Activated naive CD8-positive, alpha-beta T cell treated with anti-CD3 and anti-CD28 coated beads, Interleukin-2, amount 50 U/mL, for 16 hours (primary cell): ENCODE measurements around the gene GIMAP8.
A peak's percentile ranks its signal among the peaks of the same experiment; 100 is the strongest.

ENCODE experiments used
- DNase-seq: peaks from one replicate; pipeline ENCODE4 v3.0.0-alpha.2; 2020; ENCODE audit warnings: low read depth, low spot score

Gene GIMAP8

DNA sequence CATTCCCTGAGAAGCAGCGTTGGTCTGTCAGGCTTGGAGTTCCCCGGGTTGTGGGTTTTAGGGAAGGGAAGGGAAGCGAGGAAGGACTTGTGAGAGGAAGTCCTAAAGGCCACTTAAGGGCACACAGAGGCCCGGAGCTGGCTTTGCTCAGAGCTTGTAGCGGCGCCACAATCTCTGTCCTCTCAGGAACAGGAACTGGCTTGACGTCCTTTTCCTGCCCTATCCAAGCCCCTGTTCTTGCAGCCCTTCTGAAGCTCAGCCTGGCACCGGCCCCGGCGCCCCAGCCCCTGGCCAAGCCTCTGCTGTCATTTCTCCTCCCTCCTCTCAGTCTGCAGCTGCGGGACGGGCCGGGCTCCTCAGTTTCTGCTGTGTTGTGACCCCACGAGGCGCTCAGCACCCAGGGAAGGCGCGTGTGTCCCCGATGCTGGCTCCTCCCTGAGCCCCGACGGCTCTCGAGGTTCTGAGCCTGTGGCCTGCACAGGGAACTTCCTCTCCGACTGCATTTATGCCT, at the start of gene GIMAP8:
TSS of gene GIMAP8 (plus strand) at position 140 of the 511 bp plus-strand sequence. CDS start 16,069 bp downstream, outside the sequence.
- peak; percentile 25 for DNase-seq

DNA sequence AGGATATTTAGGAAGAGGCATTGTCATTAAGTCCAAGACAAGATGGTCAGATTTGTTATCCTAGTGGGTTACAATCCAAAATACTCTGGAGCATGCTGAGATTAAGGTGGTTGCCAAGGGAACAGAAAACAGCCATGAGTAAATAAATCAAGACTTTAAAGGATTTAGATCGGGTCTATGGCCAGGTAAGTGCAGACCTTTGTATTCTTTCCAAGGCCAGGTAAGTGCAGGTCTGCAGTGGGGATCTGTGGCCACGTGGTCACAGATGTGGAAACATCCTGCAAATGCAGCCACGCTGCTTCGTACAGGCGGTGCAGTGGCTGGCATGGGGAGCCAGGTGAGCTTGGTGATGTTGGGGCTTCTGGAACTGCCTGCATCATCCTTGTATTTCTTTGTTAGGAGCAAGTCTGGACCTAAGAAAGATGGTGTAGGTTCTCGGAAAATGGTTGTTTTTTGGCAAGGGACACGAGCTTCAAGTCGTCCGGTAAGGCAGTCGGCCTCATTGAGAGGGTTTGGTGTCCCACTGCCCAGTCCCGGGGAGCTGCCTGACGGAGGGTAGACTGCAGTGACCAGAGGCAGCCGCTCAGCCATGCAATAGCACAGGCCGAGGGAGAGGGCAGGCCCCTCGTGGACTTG, 49.5 kb upstream of the GIMAP8 start:
- DNase-seq = no peak

DNA sequence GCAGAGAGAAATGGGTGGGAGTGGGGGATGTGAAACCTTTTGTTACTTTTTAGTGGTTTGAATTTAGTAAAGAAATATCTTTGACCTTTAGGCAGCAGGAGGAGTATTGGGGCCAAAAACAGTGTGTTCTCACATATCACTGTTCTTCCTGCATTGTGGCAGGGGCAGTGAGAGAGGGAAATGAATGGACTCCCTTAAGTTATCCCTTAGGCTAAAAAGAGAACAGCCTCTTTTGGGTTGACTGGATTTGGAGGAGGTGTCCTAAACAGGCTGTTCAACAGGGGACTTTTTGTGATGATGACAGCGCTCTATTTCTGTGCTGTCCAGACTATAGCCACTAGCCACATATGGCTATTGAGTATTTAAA, 49.0 kb upstream of the GIMAP8 start:
- DNase-seq = no peak

DNA sequence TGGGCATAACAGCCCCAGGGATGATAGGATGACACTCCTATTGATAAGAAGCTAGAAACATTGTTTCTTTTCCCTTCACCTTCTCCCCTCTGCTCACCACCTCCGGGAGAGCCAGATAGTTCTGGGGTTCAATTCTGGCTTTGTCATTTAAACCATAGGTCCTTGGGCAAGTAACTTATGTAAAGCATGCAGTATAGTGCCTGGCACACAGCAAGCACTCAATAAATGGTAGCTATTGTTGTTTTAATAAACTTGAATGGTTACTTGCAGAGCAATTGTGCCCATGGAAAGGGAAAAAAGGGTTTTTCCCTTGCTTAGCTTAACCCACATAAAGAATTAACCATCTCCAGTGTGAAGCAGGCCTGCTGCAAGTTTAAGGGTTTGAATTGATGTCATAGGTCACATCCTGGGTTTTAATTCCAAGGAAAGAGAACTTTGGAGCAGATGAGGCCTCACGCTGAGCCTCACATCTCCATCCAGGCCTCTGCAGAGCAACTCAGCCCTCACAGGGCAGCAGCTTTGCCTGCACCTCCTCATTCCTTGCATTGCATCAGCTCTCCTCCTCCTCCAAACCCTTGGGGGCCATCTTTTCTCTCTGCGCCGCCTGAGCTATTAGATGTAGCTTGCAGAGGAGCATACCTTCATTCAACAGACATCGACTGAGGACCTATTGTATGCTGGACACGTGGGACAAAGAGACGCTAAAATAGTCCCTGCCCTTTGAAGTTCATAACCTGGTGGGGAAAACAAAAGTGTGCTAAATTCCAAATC, 48.4 kb upstream of the GIMAP8 start:
- no peak for DNase-seq

DNA sequence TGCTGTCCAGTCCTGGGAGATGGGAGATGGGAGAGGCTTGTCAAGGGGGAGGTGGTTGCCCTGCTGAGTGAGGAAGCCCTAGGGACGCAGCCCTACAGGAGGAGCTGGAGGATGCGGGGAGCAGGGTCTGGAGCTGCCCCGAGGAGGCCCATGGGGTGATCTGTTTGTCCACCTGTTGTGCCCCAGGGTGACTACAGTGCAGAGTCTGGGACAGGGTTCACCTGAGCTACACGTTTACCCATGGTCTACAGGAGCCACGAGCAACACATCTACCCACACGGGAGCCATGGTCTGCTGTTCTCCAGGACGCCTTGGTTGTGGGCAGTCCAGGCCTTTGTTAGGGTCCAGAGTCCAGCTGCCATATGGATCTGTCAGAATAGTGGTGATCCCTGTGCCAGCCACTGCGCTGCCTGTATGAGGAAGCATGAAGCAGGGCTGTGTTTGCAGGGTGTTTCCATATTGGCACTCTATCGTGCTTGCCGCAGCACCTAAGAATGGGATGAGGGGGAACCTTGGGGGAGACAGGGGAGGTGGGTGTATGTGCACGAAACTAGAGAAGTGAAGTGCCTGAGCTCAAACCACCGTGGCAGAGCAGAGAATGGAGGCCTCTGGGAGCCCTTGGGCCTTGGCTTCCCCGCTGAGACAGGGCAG, 47.6 kb upstream of the GIMAP8 start:
- no peak for DNase-seq

DNA sequence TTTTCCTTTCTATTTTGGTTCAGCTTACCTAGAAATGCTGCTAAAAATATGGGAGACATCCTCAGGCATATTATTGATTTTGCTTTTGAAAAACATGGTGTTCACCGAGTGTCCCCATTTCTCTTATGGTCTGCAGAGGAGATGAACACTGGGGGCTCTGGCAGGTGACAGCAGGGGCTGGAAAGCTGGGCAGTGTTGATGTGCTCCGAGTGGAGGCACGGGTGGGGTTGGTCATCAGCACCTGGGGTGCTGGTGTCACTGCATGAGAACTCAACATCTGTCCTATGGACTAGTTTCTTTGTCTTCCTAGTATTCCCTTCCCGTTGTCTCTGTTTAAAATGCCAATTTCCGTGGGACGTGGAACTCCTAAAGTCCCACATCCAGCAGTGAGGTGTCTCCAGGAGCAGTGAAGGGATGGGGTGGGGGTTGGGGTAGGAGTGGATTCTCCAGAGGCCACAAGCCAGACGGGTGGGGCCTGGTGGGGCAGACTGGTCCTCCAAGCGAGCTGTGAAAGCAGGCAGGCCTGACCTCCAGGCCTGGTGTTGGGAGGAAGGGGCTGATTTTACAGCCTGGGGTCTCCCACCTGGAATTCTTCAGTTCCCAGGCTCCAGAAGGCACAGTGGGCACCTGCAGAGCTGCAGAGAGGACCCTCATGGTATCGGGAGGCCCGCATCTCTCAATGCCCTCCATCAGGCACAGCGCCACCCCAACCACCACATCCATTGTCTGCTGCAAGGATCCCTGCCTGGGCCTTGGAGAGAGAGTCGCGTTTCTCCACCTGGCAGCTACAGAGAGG, 46.9 kb upstream of the GIMAP8 start:
- no peak for DNase-seq

DNA sequence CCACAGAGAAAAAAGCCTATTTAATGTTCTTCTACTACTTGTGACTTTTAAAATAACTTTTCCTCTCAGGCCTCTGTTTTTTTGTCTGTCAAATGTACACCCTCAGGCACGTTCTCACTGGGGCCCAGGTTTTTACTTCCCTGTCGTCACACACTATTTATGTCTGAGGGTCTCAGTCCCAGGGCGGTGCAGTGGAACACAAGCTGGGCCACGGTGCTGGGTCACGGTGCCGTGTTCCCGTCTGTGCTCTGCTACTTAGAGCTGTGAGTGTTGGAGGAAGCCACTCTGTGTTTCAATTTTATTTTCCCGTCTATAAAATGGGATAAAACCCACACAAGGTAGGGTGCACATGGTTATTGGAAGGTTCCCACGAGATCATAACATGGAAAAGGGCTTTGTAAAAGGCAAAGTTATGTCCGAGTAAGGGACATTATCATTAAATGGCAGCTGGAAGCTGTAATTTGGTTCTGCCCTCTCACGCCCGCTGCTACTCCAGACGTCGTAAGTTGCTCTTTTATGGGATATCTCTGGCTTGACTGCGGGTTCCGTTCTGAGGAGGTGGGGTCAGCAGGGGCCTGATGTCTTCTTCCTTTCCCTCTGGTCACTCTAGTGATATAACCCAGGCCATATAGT, 46.1 kb upstream of the GIMAP8 start:
- DNase-seq = no peak

DNA sequence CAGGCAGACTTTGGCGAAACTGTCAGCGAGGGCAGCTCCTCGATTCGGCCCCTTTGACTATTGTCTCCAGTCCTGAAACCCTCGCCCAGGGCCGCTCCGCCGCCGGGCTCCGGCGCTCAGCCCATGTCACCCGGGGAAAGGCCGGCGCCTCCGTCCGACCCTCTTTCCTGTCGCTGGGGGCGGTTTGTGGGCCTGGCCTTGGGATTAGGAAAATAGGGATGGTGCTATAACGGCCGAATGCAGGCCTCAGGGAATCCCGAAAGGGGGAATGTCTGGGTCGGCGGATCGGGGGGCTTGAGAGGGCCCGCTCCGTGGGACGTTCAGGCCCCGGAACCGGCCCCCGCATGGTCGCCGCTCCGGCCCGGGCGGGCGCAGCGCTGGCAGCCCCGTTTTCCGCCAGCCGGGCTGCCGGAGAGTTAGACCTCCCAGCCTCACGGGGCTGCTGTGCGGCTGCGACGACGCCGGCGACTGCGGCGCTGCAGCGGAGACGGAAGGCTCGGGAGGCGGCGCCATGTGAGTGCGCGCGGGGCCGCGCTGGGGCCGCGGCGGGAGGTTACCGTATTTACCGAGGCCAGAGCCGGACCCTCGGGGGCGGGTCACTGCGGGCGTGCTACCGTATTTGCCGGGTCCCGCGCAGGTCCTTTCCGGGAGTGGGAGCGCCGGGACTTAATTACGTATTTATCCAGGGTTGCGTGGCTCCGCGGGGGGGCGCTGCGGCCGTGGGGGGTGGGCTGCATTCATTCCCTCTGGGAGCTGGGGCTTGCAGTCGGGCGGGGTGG, 45.4 kb upstream of the GIMAP8 start:
- peak; percentile 38 for DNase-seq

DNA sequence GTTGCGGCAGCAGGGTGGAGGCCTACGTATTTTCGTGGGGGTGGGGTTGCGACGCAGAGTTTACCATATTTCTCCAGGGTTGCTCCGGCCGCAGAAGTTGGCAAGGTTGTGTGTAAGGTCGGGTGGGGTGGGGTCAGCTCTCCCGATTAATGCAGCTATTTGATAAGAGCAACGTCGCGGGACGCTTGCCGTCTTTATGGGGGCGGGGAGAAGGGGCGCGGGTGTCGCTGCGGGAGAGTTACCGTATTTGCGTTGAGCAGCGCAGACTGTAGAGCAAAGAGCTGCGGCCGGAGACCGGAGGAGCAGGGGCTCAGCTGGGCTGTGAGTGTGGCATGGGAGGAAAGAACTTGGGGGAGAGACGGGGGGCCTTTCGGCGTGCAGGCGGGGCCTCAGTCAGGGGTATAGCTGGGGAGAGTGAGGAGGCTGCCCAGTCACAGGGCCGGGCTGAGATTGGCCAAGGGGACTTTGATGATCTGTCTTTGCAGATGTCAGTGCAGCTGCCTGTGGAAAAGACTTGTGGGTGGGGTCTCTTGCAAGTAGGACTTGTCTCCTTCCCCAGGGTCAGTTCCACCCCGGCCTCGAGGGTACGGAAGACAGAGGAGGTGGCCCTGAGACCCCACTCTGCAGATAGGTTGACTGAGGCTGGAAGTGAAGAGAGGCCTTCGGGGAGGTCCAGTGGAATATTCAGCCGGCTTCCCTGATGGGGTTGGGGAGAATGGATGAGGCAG, 44.7 kb upstream of the GIMAP8 start:
- DNase-seq = no peak

DNA sequence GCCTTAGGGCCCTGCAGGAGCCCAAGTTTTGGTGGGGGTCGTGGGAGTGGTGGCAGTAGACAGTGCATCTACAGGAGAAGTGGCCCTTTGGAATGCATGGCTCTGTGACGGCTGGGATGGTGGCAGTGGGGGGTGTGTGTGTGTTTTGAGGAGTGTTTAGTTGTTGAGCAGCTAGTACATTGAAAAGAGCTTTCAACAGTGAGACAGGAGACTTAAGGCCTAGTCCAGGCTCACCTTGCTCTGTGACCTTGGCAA, 44.2 kb upstream of the GIMAP8 start:
- DNase-seq = no peak

DNA sequence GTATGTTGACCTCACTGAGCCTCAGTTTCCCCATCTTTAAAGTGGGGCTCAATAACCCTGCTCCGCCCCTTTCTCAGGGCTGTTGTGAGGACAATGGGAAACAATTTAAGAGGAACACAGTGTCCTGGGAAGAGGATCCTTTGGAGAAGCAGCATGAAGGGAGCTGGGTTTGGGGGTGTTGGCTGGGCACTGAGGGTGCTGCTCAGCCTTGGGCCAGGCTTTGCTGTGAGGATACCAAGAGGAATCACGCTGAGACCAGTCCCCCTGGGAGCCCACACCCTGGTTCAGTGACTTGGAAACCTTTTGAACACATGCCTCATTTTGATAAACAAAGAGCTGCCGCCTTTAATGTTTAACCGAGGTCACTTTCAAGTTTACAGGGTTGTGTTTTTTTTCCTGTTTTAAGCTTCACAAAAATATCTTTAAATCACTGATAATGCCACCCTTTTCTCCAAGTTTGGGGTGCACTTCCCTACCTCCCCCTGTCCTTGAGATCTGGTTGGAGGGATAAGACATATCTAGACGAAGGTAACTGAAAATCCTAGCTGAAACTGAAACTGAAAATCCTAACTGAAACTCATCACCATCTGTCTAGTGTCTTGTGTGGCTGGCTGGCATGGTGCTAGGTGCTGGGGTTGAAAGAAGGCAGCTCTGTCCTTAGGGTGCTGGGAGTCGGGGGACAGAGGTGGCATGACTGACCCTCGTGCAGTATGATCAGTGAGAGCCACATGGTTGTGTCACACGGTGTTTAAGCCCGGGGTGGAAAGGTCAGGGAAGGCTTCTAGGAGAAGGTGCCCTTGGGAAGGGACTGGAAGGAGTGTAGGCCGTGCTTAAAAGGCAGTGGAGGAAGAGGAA, 43.6 kb upstream of the GIMAP8 start:
- DNase-seq = no peak

DNA sequence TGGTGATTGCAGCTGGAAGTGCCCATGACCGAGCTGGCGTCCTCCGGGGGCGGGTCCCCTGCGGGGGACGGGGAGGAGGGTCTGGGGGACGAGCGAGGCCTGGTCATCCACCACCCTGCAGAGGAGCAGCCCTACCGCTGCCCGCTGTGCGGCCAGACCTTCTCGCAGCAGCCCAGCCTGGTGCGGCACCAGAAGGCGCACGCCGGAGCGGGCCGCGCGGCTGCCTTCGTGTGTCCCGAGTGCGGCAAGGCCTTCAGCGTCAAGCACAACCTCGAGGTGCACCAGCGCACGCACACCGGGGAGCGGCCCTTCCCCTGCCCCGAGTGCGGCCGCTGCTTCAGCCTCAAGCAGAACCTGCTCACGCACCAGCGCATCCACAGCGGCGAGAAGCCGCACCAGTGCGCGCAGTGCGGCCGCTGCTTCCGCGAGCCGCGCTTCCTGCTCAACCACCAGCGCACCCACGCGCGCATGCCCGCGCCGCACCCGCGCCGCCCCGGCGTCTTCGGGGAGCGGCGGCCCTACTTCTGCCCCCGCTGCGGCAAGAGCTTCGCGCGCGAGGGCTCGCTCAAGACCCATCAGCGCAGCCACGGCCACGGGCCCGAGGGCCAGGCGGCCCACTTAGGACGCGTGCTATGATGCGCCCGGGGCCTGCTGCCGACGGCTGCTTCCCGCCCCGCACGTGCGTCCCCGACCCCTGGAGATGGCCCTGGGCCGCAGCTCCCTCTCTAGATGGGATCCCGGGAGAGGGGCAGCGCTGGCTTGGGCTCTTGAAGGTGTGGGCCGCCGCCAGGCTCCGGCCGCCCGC, 42.6 kb upstream of the GIMAP8 start:
- DNase-seq = no peak

DNA sequence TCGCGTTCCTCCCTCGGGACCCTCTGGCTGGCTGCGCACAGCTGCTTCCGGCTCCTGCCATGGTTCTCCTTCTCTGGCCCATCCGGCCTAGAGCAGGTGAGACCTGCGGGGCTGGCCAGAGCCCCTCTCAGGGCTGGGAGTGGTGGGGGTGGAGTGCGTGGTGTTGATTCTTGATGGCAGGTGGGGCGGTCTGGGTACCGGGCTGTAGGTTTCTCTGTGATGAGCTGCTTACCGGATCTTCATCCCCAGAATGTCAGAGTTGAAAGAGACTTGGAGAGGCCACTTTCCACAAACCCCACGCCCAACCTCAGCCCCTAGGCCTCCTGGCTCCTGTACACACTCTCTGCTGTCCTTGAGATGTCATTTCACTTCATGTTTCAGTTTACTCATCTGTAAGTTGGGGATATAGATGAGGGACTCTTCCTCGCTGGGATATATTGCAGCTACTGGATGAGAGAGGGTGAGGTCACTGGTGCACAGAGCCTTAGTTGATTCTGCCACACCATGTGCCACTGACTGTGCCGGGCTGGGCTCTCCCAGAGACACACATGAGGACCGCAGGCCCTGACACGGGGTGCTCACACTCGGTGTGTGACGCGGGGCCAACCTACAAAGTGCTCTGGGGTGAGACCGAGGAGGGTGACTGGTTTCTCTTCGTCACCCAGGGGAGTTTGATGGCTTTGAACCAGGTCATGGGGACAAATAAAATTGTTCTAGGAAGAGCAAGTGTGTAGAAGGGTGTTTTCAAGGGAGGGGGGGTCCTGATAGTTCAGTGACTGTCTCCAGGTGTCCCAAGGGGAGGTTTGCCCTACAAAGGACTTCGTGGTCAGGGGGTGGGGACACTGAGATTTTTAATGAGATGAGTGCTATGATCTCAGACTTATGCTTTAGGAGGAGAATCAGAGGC, 41.8 kb upstream of the GIMAP8 start:
- no peak for DNase-seq

DNA sequence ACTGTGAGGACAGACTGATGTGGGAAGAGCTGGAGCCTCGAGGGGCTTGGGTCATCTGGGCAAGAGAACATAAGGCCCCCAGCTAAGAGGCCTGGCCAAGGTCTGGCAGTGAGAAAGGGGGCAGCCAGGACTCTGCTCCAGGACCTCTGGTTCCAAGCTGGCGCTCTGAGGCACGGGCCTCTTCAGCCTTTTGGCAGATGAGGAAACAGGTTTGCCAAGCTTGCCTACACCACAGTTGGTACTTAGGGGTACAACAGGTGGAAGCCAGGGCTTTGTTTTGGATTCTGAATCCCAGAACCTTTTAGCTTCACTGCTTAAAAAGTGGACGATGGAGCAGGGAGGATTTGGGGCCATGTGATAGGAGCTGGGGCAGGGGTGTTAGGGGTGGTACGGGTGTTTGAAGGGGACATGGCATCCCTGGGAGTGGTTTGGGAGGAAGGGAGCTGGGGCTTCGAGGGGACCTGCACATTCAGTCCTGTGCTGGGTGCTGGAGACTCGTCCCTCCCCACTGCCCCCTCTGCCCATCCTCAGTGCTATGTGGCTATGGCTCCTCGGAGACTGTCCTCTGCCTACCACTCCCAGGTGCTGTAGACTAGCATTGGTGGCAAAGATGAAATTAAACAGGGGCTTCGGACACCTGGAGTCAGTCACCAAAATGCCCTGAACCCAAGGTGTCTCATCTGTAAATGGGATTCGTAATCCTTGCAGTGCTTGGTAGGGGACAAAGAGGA, 41.0 kb upstream of the GIMAP8 start:
- no peak for DNase-seq

DNA sequence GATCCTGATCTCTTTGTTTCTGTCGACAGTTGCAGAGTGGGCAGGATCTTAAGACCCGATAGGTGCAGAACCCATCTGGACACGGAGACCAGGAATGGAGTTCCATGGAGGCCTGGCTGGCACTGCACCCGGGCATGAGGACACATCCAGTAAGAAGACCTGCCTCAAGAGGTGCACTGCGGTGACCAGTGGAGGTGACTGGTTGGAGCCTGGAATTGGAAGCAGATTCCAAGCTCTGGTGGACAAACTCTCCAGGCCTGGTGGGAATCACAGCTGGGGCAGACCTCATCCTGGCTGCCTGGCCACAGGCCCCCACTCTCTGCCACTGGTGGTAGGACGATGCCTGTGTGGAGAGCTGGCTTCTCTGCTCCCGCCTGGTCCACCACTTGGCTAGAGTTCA, 40.3 kb upstream of the GIMAP8 start:
- no peak for DNase-seq

DNA sequence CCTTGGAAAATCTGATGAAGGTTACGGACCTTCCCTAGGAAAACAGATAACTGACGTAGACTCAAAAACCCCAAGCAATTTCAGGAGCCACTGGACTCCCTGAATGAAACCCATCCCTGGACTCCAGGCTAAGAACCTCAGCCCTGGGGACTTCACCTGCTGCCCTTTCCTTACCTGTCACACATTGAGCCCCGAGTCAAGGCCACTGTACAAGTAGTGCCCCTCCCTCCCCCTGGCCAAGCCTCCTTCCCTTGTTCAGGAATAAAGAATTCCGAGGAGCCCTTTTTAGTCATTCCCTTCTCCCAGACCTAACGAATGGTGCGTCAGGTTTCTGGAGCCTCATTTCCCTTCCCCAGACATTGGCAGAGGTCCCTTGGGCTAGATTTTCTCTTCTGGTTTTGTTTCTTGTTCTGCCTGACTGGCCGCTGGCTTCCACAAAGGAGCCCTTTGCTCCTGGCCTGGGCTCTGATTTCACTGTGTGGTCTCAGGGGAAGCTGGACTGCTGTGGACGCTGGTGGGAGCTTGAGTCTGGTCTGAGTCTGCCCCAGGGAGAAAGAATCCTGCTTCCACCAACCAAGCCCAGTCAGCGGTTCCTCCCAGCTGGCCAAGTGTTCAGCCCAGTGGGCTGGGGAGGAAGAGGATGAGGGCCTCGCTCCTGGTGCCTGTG, 39.6 kb upstream of the GIMAP8 start:
- no peak for DNase-seq
